ENCODE data around the gene MAP3K1. TPM values are rescaled to one million over a fixed set of nuclear protein-coding genes. Genes with fewer than 3 reads are reported as not detected.

The MAP3K1 gene
- total RNA-seq, 4 donors from 2014 or later = 4.2 to 6.8 (median 5.4) TPM

DNA sequence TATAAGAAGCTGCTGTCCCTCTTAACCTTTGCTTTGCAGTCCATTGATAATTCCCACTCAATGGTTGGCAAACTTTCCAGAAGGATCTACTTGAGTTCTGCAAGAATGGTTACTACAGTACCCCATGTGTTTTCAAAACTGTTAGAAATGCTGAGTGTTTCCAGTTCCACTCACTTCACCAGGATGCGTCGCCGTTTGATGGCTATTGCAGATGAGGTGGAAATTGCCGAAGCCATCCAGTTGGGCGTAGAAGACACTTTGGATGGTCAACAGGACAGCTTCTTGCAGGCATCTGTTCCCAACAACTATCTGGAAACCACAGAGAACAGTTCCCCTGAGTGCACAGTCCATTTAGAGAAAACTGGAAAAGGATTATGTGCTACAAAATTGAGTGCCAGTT is 66.2 kb downstream of the MAP3K1 start:
- DNase-seq (no peak), ATAC-seq (no peak)
- intact Hi-C loops (cut with DNase I; ENCODE audit: low total_unique reads) = no loop called here
- in situ Hi-C loops (cut with MboI; ENCODE audit: low sequenced_read_pairs in 4 of 4) = no loop called here
- Histone ChIP-seq H3K36me3 (peaks cover 0 to 74% of the 10 kb centered on the region in 2 donors), H3K4me3 (no peak overlapping the region), H3K27ac (no peak overlapping the region), H3K4me1 (no peaks in the 10 kb centered on the region), H3K27me3 (no peaks in the 10 kb centered on the region), H3K9me3 (no peaks in the 10 kb centered on the region)
- no peak for TF ChIP-seq POLR2A (IDR thresholded peaks at IDR 0.05)
- TF ChIP-seq CTCF (IDR thresholded peaks at IDR 0.05 in 4 of 5, conservative IDR thresholded peaks at IDR 0.05 in 1 of 5) = no peak

DNA sequence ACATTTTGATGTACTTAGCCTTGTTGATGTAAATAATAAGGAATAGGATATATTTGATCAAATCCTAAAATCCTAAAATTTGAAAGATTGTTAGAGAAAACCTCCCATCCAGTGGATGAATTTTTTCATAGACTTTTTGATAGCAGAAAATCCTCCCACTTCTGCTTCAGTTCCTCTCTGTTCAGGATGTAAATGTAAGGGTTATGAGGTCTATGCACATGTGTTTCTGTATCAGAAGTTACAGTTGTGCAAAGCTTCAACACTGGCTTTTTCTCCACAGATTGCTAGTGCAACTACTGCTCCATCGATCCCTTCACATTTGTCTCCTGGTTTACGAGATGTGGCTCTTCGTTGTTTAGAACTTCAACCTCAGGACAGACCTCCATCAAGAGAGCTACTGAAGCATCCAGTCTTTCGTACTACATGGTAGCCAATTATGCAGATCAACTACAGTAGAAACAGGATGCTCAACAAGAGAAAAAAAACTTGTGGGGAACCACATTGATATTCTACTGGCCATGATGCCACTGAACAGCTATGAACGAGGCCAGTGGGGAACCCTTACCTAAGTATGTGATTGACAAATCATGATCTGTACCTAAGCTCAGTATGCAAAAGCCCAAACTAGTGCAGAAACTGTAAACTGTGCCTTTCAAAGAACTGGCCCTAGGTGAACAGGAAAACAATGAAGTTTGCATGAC is 78.1 kb downstream of the MAP3K1 start:
- Histone ChIP-seq H3K27me3 (no peaks in the 10 kb centered on the region), H3K9me3 (no peaks in the 10 kb centered on the region), H3K4me1 (no peaks in the 10 kb centered on the region), H3K27ac (no peak overlapping the region), H3K4me3 (no peak overlapping the region), H3K36me3 (peaks cover 0 to 36% of the 10 kb centered on the region in 2 donors)
- intact Hi-C loops (cut with DNase I; ENCODE audit: low total_unique reads) = no loop called here
- TF ChIP-seq CTCF (IDR thresholded peaks at IDR 0.05 in 4 of 5, conservative IDR thresholded peaks at IDR 0.05 in 1 of 5) (no peak), POLR2A (IDR thresholded peaks at IDR 0.05) (no peak)
- in situ Hi-C loops (cut with MboI; ENCODE audit: low sequenced_read_pairs in 4 of 4) = loop anchor here in 1 of 4 donors (10.0 kb wide), 1 partner anchor 331 kb away; no protein-coding TSS in a partner anchor
- ATAC-seq (no peak), DNase-seq (no peak)

DNA sequence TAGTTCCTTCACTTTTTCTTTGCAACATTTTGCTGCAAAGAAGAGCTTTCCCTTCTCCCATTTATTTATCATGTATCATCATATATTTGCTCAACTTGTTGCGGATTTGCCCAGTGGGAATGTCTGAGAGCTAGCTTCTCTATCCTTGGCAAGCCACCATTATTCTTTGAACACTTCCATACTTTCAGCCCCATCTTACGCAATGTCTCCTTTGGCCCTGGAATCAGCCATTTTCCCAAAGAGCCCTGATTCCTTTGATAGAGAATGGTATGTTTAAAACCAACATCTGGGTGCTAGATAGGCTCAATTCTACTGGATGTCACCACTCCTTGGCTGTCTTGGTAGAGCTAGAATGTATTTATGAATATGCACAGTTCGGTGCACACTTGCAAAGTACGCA is 81.4 kb downstream of the MAP3K1 start:
- TF ChIP-seq CTCF (IDR thresholded peaks at IDR 0.05 in 4 of 5, conservative IDR thresholded peaks at IDR 0.05 in 1 of 5) (no peak), POLR2A (IDR thresholded peaks at IDR 0.05) (no peak)
- peaks cover 0 to 21% of the 10 kb centered on the region in 2 donors for H3K36me3 ChIP-seq
- DNase-seq = no peak
- ATAC-seq = no peak
- no peak overlapping the region for H3K27ac ChIP-seq
- H3K27me3 ChIP-seq = no peaks in the 10 kb centered on the region
- in situ Hi-C loops (cut with MboI; ENCODE audit: low sequenced_read_pairs in 4 of 4) = loop anchor here in 1 of 4 donors (10.0 kb wide), 1 partner anchor 328 kb away; no protein-coding TSS in a partner anchor
- no peaks in the 10 kb centered on the region for H3K9me3 ChIP-seq
- H3K4me1 ChIP-seq = no peaks in the 10 kb centered on the region
- intact Hi-C loops (cut with DNase I; ENCODE audit: low total_unique reads) = no loop called here
- H3K4me3 ChIP-seq = no peak overlapping the region

- H3K9me3 ChIP-seq = no peaks in the 10 kb centered on the region
- peaks cover 0 to 18% of the 10 kb centered on the region in 2 donors for H3K36me3 ChIP-seq
- no peak for DNase-seq
- H3K27ac ChIP-seq = no peak overlapping the region
- intact Hi-C loops (cut with DNase I; ENCODE audit: low total_unique reads) = no loop called here
- in situ Hi-C loops (cut with MboI; ENCODE audit: low sequenced_read_pairs in 4 of 4) = loop anchor here in 1 of 4 donors (10.0 kb wide), 1 partner anchor 327 kb away; no protein-coding TSS in a partner anchor
- no peaks in the 10 kb centered on the region for H3K27me3 ChIP-seq
- H3K4me1 ChIP-seq = no peaks in the 10 kb centered on the region
- no peak for TF ChIP-seq POLR2A (IDR thresholded peaks at IDR 0.05)
- no peak for TF ChIP-seq CTCF (IDR thresholded peaks at IDR 0.05 in 4 of 5, conservative IDR thresholded peaks at IDR 0.05 in 1 of 5)
- H3K4me3 ChIP-seq = no peak overlapping the region
- no peak for ATAC-seq
Measured at GRCh38 chr5:56898213-56898612, 82.9 kb downstream of the MAP3K1 start.
